Ishikawa (cell line): Measurements from ENCODE around the gene IWS1.

ENCODE experiments used
- CEBPB ChIP-seq: IDR thresholded peaks from 2 replicates; pipeline ENCODE4 v1.6.1; 2012
- CREB1 ChIP-seq: IDR thresholded peaks from 2 replicates; pipeline ENCODE4 v1.6.1; 2012; ENCODE audit warnings: low read depth
- EGR1 ChIP-seq: IDR thresholded peaks from 2 replicates; pipeline ENCODE4 v1.6.1; 2012
- EP300 ChIP-seq: IDR thresholded peaks from 2 replicates; pipeline ENCODE4 v1.6.1; 2012; ENCODE audit warnings: borderline replicate concordance
- FOXM1 ChIP-seq: IDR thresholded peaks from 2 replicates; pipeline ENCODE4 v1.6.1; 2012; ENCODE audit warnings: low read depth, borderline replicate concordance
- MAX ChIP-seq: IDR thresholded peaks from 2 replicates; pipeline ENCODE4 v1.6.1; 2012
- NFIC ChIP-seq: IDR thresholded peaks from 2 replicates; pipeline ENCODE4 v1.6.1; 2012
- RAD21 ChIP-seq: IDR thresholded peaks from 2 replicates; pipeline ENCODE4 v1.6.1; 2012; ENCODE audit warnings: low read depth
- TAF1 ChIP-seq: IDR thresholded peaks from 2 replicates; pipeline ENCODE4 v1.6.1; 2012; ENCODE audit warnings: low read depth, mild to moderate bottlenecking
- TCF12 ChIP-seq: IDR thresholded peaks from 2 replicates; pipeline ENCODE4 v1.6.1; 2012; ENCODE audit warnings: low read depth
- TEAD4 ChIP-seq: IDR thresholded peaks from 2 replicates; pipeline ENCODE4 v1.6.1; 2012
- USF1 ChIP-seq: IDR thresholded peaks from 2 replicates; pipeline ENCODE4 v1.6.1; 2012
- YY1 ChIP-seq: IDR thresholded peaks from 2 replicates; pipeline ENCODE4 v1.6.1; 2012; ENCODE audit warnings: low read depth
- ZBTB7A ChIP-seq: IDR thresholded peaks from 2 replicates; pipeline ENCODE4 v1.6.1; 2012; ENCODE audit warnings: low read depth
- TF ChIP-seq, protein P1 (sequence below): IDR thresholded peaks from 2 replicates; pipeline ENCODE4 v1.6.1; 2012; ENCODE audit warnings: low read depth, mild to moderate bottlenecking

IWS1 gene

DNA sequence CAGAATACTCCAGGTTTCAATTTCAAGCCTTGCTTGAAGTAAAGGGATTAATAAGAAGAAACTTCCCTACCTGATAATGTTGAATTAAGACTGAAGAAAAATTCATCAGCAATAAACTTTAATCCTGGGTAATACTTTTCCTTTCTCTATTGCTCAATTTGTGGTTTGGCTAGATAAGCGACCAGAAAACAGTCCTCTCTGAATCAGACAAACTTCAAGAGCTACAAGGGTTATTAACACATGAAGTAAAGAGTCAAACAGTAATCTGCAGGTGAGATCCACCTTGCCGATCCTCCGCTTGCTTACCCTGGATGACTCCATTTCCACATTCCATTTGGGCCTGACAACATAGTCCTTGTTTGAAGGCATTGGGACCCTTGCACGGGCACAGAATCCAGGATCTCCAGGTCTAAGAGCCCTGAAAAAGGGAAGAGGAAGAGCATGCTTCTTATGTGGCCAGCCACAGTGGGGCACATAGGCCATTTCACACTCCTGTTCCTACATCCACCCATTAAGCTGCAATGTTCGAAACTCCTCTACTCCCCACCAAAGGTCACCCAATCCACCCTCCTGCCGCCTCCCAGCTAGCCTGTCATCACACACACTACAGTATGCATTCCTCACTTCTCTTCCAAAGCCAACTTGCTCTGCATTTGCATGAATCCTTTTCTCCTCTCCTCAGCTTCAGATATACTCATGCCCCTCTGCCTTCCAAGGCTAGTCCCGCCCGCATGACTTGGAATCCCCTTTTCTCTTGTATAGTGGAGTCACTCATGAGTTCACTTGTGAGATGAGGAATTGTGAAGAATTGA lies 39.8 kb downstream of the IWS1 start:
- no peak for TF ChIP-seq CEBPB
- no peak for TF ChIP-seq ZBTB7A
- TF ChIP-seq NFIC, result no peak
- no peak for TF ChIP-seq RAD21
- TF ChIP-seq EGR1, result no peak
- no peak for TF ChIP-seq MAX
- TF ChIP-seq EP300, result no peak
- no peak for TF ChIP-seq TEAD4

GRCh38 chr2:127485694-127486071 lies 40.6 kb downstream of the IWS1 start:
- TF ChIP-seq USF1 (no peak), EP300 (no peak), NFIC (no peak), CREB1 (no peak), CEBPB (no peak), EGR1 (no peak), YY1 (no peak), ZBTB7A (no peak), TAF1 (no peak)
- TF ChIP-seq, protein P1, sequence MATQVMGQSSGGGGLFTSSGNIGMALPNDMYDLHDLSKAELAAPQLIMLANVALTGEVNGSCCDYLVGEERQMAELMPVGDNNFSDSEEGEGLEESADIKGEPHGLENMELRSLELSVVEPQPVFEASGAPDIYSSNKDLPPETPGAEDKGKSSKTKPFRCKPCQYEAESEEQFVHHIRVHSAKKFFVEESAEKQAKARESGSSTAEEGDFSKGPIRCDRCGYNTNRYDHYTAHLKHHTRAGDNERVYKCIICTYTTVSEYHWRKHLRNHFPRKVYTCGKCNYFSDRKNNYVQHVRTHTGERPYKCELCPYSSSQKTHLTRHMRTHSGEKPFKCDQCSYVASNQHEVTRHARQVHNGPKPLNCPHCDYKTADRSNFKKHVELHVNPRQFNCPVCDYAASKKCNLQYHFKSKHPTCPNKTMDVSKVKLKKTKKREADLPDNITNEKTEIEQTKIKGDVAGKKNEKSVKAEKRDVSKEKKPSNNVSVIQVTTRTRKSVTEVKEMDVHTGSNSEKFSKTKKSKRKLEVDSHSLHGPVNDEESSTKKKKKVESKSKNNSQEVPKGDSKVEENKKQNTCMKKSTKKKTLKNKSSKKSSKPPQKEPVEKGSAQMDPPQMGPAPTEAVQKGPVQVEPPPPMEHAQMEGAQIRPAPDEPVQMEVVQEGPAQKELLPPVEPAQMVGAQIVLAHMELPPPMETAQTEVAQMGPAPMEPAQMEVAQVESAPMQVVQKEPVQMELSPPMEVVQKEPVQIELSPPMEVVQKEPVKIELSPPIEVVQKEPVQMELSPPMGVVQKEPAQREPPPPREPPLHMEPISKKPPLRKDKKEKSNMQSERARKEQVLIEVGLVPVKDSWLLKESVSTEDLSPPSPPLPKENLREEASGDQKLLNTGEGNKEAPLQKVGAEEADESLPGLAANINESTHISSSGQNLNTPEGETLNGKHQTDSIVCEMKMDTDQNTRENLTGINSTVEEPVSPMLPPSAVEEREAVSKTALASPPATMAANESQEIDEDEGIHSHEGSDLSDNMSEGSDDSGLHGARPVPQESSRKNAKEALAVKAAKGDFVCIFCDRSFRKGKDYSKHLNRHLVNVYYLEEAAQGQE, result no peak

DNA sequence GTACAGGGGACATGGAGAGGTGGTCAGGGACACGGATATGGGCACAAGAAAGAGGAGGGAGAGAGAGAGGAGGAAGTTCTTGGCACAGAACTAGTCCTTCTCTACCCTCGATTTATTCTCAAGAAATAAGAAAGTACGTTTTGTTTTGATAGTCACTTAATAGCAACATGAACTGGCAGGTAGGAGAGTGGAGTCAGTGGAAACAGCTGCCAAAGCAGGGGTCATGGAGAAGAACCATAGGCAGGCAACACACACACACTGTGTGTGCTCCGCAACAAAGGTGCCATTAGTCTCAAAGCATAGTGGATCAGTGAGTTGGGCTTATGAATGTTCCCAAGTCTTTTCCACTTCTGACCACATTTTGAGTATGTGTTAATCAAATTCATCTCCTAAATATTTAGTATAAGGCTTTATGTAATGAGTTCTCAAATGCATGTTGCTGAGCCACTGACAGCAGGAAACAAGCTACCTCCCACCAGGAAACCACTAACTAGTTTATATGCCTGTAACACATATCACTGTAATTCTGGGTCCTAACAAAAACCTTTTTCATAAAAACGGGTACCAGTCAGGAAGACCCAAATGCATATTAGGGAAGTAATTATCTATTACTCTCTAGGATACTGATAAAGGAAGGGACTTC lies 41.1 kb downstream of the IWS1 start:
- TF ChIP-seq CEBPB, result no peak
- TF ChIP-seq, protein P1, result no peak
- TF ChIP-seq ZBTB7A, result no peak
- no peak for TF ChIP-seq YY1
- TF ChIP-seq CREB1, result no peak
- no peak for TF ChIP-seq TEAD4
- no peak for TF ChIP-seq FOXM1
- no peak for TF ChIP-seq TCF12
- no peak for TF ChIP-seq TAF1
- no peak for TF ChIP-seq MAX
- no peak for TF ChIP-seq RAD21

GRCh38 chr2:127482031-127482430 lies 44.3 kb downstream of the IWS1 start:
- TF ChIP-seq YY1 (no peak), EP300 (no peak), MAX (no peak), TEAD4 (no peak), TAF1 (no peak), NFIC (no peak), TCF12 (no peak), CREB1 (no peak), FOXM1 (no peak), EGR1 (no peak)

GRCh38 chr2:127479866-127480743 lies 46.2 kb downstream of the IWS1 start:
- TF ChIP-seq CEBPB, result no peak
- TF ChIP-seq YY1, result no peak
- no peak for TF ChIP-seq FOXM1
- no peak for TF ChIP-seq ZBTB7A
- TF ChIP-seq EGR1, result no peak
- no peak for TF ChIP-seq TCF12
- TF ChIP-seq EP300, result no peak
- TF ChIP-seq TEAD4, result no peak
- TF ChIP-seq TAF1, result no peak
- TF ChIP-seq USF1, result no peak
- TF ChIP-seq NFIC, result no peak
- TF ChIP-seq RAD21, result no peak
- TF ChIP-seq MAX, result no peak
- no peak for TF ChIP-seq CREB1
- TF ChIP-seq, protein P1, result no peak
